Thyroid gland (tissue), 4 donors: ENCODE data around the gene RASGRF1.

Experiments used
- CTCF ChIP-seq, 6 experiments: fragments of 200-600 bp in 3 of 6; fragments of 450-650 bp in 3 of 6; sonication (generic) in 3 of 6; IDR thresholded peaks; one replicate each; pipeline ENCODE4 v1.5.1; 2016 to 2019; ENCODE audit warnings: antibody characterized with exemption in 6 of 6, mild to moderate bottlenecking in 2 of 6, inconsistent platforms in 1 of 6, moderate library complexity in 1 of 6
- POLR2A ChIP-seq, 2 donors: fragments of 450-650 bp; IDR thresholded peaks; one replicate each; pipeline ENCODE4 v1.6.1; 2017; ENCODE audit warnings: antibody characterized with exemption in 2 of 2, mild to moderate bottlenecking in 2 of 2, moderate library complexity in 1 of 2

- TF ChIP-seq CTCF (IDR thresholded peaks at IDR 0.05) (no peak), POLR2A (IDR thresholded peaks at IDR 0.05) (no peak)
Observed at GRCh38 chr15:79128556-79128955, 38.0 kb upstream of the RASGRF1 start.
